SW 1271 (cell line): ENCODE measurements around the gene TIMMDC1.
"Not testable (repeated sequence)": the region's sequence is repeated elsewhere in the genome, so short reads cannot be mapped to it uniquely, and the experiment has no call there.

ENCODE experiments used
- DNase-seq, 2 experiments: peaks; one replicate each; lab custom pipeline; 2025; lab: John Stamatoyannopoulos, UW

The TIMMDC1 gene

DNA sequence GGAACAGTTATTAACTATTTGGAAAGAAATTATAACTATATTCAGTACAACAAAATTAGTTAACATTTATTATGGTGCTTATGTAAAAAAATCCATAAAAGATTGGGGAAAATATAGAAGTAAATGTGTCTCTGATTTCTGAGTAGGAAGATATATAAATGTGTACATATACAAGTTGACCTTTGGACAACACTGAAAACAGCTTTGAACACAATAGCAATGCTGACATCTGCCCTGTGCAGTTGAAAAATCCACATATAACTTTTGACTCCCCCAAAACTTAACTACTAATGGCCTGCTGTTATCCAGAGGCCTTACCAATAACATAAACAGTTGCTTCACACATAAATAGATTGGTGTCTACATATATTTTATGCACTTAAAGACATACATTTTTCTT is 12.3 kb downstream of the TIMMDC1 start:
- no peak for DNase-seq

DNA sequence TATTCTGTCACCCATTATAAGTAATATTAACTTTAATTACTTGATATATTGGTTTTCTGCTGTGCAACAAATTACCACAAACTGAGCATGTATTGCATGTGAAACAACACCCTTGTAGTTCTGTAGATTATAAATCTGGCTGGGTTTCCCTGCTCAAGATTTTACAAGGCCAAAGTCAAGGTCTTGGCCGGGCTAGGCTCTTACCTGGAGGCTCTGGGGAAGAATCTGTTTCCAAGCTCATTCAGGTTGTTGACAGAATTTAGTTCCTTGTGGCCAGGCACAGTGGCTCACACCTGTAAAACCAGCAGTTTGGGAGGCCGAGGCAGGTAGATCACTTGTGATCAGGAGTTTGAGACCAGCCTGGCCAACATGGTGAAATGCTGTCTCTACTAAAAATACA is 16.3 kb downstream of the TIMMDC1 start:
- no peak for DNase-seq

DNA sequence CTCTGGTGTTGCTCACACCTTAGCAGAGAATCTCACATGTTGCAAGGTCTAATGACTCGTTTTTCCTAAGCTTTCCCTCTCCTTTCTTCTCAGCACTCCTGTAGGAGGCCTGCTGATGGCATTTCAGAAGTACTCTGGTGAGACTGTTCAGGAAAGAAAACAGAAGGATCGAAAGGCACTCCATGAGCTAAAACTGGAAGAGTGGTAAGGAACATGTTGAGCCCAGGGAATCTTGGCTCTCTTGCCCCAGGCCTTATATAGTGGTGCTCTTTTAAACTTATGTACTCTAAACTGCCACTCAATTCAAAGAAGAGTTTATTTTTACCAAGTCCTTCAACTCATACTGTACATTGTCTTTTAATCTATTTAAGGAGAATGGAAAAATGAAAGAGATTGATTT is 18.8 kb downstream of the TIMMDC1 start:
- DNase-seq: no peak

DNA sequence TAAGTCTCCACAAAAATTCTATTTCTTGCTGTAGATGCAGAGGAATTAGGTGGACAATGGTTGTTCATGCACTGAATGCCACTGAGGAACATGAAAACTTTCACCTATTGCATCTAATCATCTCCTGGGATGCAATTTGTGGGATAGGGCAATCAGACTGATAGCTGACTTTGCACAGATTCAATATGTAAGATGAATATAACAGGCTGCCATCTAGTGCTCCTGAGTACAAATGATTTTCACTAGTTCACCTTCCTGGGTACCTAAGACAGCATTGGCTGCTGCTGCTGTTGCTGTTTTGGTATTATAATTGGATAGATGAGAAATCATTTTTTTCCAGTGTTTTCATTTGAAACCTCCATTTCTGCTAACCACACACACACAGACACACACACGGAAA is 19.7 kb downstream of the TIMMDC1 start:
- no peak for DNase-seq

DNA sequence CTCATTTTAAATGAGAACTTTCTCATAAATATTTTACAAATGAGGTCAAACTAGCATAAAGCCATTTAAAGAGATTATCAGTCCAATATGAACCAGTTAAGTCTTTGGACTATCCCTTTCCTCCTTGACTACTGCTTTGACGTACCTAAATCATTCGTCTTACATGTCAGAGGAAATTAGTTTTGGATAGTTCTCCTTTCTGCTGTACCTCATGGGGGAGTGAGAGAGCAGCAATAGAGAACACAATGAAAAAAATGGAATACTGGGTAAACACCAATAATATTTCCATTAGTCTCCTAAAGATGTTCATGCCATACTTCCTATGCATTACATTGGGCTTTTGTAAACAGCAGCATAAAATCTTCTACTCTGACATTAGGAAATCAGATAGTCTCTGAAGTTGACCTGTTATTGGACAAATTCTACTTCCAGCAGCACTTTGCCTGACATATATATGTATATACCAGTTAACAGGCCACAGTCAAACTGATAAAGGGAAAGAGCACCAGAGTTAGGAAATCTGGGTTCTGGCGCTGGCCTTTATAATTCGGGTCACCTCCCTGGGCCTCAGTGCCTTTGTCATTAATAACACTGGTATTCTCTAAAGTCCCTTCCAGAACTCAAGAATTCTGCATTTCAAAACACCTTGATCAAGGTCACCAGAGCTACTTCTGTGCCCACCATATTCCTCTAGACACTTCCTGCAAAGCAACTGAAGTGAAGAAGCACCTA is 26.8 kb downstream of the TIMMDC1 start:
- DNase-seq: peak in 1 of 2 experiments; percentile 9

DNA sequence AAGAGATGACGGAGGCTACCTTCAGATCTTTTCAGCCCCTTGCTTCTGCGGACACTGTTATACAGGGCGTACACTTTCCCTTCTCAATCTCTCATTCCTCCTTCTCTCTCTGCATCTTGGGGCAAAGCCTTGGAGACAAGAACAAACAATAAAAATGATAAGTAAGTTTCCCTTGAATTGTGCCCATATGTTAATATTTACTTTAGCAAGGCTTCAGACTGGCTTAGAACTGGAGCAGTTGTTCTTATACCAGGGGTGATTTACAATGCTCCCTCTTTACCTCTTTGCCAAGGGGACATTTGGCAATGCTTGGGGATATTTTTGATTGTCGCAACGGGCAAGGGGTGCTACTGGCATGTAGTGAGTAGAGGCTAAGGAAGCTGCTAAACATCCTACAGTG is 29.4 kb downstream of the TIMMDC1 start:
- no peak for DNase-seq

DNA sequence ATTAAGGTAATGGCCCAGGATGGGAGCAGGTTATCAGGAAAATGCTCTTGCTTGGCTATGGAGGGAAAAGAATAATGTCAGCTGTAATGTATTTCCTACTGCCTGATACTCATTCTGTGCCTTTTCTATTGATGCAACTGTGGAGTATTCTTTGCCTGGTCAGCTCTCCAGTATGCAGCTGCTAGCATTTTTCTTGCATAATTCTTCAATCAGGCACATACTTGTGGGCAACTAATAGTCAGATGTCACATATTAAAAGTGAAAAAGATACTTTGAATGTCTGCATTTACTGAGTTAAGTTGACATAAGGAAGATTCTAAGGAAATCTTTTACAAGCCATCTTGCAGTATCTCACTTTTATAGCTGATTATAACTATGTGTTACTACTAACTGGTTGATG is 31.5 kb downstream of the TIMMDC1 start:
- DNase-seq: no peak

DNA sequence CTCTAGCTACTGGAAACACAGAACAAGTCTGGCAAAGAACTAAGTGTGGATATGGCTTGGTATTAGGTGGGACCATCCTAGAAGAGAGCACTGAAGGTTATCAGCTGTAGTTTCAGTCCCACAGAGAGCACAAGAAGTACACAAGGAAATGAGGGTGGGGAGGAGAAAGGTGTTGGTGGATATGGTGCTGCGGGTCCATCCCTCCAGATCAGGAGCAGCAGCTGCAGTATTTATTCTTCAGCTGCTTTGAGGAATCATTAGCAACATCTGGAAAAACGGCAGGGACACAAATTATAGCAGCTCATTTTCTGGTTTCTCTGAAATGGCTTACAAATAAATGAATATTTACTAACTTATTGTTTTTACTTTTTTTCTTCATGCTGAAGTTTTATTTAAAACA is 32.1 kb downstream of the TIMMDC1 start:
- DNase-seq: no peak

DNA sequence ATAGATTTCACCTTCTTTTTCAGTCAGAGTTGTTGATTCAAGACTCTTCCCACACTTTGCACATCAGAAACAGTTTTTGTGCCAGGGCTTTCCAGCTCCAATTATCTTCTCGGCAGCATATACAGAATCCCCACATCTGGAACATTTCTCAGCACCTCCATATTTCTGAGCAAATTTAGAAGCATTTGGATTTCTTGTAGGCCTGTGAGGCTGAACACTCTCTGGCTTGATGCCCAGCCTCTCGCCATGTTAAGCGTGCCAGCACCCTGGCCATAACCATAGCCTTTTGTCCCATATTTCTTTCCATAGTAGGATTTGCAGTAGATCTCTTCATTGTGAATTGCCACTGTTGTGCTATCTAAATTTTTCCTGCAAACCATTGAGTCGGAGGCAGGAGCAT is 32.8 kb downstream of the TIMMDC1 start:
- no peak for DNase-seq

DNA sequence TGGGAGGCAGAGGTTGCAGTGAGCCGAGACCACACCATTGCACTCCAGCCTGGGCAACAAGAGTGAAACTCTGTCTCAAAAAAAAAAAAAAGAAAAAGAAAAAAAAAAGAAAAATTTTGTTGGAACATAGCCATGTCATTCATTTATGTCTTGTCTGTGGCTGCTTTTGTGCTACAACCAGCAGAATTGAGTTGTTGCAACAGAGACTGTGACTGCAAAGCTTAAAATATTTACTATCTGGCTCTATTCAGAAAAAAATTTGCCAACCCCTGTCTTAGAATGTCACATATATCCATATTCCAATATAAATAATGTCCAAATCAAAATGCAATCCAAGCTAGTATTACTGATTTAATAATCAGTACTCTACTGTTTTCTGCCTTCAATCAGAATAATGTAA is 35.9 kb downstream of the TIMMDC1 start:
- DNase-seq: no peak

DNA sequence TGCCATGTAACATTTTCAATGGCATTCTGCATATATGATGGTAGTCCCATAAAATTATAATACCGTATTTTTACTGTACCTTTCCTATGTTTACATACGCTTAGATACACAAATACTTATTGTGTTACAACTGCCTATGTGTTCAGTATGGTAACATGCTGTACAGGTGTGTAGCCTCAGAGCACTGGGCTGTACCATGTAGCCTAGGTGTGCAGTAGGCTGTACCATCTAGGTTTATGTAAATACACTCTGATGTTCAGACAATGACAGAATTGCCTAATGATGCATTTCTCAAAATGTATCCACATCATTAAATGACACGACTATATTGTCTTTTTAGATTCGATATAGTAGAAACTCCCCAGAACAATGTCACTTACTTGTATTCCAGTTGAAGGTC is 38.4 kb downstream of the TIMMDC1 start:
- no peak for DNase-seq

DNA sequence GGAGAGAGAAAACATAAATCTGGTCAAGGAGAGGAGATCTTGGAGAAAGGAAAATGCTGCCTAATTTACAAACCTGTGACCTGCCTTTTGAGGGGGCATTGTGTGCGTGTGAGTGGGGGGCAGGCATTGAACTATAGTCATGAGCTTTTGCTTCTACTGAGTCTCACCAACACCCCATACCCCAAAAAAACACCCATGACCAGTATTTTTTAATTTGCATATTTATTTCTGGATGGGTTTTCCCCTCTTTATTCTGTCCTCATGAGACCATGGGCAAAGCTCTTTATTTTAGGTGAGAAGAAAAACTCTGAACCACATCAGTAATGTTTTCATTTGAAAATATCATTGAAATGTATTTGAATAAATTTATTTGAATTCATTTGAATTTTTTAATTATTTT is 40.4 kb downstream of the TIMMDC1 start:
- no peak for DNase-seq

DNA sequence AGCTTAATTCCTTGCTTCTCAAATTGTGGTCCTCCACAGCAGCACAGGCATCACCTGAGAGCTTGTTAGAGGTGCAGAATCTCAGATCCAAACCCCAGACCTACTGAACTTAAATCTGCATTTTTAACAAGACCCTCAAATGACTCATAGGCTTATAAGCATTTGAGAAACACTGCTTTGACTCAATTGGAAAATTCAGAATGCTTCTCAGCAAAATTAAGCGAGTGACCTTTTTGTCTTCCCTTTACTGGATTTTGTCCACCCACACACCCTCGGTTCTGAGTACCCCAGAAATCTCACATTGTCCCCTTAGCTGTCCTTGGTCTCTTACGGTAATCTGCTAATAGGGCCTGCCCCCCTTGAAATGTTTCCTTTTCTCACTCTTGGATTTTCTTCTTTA is 43.2 kb downstream of the TIMMDC1 start:
- DNase-seq: no peak

DNA sequence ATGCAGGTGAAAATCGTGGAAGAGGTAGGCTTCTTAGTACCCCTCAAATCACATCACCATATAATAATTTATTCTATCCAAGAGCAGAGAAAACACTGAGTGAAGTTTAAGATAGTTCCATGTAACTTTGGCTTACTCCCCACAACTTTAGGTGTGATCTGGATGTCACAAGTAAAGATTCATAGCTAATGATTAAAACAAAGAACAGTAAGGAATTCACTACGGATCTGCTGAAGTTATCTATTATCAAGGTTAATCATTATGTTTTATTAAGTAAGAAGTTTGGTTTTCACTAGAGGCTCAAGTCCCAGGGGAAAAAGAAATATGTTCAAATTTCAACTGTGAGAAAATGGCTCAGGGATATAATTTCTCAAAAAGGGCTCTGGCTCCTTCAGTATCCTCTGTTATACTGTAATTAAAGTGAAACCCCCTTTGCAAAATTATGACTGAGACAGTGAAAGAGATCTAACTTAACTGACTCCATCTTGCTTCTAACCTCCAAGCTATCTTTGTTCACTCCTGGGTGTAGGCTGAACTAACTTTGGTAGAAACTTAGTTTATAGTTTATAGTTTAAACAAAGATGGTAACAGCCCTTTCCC is 43.9 kb downstream of the TIMMDC1 start:
- no peak for DNase-seq

DNA sequence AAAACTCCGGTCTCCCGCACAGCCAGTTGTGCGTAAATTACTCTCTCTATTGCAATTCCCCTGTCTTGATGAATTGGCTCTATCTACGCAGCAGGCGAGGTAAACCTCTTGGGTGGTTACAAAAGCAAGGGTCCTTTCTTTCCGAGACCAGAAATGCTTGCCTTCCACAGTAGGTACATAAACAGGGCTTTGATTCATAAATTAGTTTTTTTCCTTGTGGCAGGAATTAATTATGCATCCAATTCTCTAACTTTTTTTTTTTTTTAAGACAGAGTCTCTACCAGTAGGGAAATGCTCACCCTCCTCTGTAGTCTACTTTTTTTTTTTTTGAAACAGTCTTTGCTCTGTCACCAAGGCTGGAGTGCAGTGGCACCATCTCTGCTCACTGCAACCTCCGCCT is 44.8 kb downstream of the TIMMDC1 start:
- no peak for DNase-seq

DNA sequence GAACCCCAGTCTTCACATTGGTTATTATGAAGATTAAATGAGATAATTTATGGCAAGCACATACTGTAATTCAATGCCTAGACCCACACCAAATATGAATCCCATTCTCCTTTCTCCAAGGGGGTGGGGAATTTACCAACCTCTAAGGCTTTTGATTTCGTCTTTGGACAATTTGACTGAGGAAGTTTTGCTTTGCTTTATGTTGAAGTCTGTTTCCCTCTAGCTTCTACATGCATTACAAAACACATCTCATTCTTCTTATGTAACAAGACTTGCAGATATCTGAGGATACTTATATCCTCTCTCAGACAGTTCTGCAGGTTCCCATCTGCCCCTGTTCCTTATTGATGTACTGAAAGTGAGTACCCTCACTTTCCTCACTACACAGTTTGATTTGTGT is 48.9 kb downstream of the TIMMDC1 start:
- no peak for DNase-seq

DNA sequence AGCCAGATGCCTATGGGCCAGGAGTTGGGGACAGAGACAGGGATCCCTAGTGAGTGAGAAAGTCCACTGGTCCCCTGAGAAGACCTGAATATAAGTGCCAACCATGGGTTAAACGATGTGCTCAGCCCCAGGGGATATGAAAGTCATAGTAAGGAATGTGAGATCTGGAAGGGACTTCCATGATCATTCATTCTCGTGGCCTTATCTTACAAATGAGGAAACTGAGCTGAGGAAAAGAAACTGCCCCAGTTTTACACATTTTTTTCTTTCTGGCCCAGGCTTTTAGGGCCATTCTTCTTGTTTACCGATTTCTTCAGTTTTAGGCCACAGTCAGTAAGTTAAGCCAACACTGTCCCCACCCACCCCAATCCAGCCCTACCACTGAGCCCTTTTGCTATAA is 50.0 kb downstream of the TIMMDC1 start:
- no peak for DNase-seq

DNA sequence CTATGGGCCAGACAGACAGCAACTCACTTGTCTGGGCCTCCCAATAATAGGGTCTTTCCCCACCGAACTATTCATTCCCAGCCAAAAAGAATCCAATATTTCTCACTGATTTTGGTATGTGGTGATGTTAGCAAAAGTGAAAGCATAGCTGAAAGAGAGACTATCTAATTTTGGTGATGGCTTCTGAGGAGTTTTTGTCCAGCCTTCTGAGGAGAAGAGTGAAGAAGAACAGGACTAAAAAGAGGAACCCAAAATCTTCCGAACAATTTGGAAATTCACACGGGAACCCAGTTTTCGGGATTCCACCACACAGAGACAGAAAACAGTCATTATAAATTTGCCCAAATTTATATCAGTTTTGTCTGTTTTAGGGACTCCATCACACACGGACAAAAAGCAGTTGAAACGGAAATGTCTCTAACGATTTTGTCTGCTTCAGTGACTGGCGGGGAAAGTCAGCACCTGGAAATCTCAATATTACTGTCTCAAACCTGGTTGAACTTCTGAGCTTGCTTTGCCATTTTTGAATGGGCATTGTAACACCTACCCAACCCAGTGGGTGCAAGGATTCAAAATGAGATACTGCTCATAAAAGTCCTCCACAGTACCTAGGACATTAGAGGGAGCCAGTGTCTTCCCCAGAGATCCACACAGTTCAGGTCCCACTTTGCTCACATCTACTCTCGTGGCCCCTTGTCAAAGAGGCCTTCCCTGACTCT is 52.0 kb downstream of the TIMMDC1 start:
- no peak for DNase-seq

DNA sequence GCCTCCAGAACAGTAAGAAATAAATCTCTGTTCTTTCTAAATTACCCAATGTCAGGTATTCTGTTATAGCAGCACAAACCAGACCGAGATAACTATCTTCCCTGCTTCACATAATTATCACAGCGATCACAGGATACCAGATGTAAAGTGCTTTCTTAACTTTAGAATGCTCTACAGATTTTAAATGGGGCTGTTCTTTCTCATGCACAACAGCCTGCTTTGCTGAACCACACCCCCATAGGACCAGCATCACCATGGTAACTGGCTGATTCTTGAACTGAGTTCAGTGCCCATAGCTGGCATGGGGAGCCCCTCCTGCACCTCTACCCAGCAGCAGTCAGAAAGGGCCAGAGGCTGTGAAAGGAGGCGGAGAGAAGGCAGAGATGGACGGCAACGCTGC is 53.3 kb downstream of the TIMMDC1 start:
- no peak for DNase-seq

DNA sequence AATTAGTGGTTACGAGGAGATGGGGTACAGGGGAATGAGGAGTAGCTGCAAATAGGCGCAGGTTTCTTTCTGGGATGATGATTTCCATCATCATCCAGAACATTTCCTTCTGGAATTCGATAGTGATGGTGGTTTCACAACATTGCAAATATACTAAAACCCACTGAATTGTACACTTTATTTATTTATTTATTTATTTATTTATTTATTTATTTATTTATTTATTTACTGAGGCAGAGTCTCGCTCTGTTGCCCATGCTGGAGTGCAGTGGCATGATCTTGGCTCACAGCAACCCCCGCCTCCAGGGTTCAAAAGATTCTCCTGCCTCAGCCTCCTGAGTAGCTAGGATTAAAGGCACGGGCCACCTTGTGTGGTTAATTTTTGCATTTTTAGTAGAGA is 54.6 kb downstream of the TIMMDC1 start:
- not testable (repeated sequence) for DNase-seq

DNA sequence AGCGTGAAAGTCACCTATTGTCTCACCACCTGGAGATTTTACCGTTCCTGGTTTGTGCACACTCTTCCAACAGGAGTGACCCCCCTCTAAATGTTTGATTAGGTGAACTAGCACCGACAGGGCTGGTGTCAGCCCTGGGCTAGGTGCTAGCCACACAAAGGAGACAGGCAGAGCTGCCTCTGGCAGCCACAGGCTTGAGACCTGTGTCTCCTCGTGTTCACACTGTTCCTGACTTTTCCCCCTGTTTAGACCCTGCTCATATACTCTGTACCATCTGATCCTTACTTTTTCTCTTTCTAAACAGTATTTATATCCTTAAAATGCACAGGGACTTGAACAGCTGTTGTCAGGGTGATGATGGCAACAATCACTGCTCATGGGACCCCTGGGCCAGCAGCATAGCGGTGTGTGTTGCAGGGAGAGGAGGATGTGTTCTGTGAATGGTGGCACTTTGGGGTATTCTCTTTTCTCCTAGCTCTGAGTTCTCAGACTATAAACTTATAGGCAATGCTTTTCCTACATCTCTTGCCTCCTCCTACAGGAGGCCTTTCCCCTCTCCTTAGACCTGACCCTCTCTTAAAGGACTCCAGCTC is 55.6 kb downstream of the TIMMDC1 start:
- DNase-seq: no peak

DNA sequence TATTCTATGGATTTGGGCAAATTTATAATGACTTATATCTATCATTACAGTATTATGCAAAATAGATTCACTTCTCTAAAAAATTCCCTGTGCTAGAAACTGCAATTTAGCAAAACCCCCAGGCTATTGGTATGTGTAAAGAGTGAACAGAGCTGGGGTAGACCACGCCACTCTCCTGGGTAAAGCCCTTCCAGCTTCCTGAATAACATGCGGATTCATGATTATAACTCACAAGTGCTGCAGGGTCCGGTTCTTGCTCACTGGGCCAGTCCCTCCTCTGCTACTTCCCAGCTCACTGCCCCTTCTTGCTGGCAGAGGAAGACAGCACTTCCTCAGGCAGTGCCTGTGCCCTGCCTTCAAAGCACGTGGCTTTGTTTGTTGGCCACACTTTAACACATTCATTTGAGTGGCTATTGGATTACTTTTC is 57.0 kb downstream of the TIMMDC1 start:
- DNase-seq: no peak

DNA sequence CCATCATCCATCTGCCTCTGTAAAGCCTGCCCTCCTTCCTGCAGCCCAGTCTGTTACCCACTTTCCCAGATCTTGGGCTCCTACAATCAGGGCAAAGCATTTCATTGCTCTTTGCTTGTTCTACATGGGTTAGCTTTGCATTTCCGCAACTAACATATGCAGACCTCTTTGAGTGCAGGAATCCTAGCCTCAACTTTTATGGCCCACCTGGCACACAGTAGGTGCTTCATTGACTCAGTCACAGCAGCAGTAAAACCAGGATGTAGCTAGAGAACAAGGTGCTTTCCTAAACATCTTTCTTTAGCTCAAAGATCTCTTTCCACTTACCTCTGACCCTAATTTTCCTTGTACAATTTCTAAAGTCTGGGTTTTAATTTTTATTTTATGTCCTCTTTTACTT is 57.6 kb downstream of the TIMMDC1 start:
- DNase-seq: no peak
